Activated naive CD8-positive, alpha-beta T cell treated with anti-CD3 and anti-CD28 coated beads for 36 hours (primary cell): Measurements from ENCODE around the gene RARRES1. TPM values are rescaled to one million over a fixed set of nuclear protein-coding genes. Genes with fewer than 3 reads are reported as not detected.

Experiments used
- DNase-seq: peaks from one replicate; pipeline ENCODE4 v3.0.0; 2021
- H3K27ac Mint-ChIP-seq: one replicate; pipeline ENCODE4 v1.8.0; 2022; ENCODE audit warnings: mild to moderate bottlenecking, moderate library complexity, mixed read lengths
- H3K27me3 Mint-ChIP-seq: one replicate; pipeline ENCODE4 v1.8.0; 2022; ENCODE audit warnings: mild to moderate bottlenecking, mixed read lengths
- H3K36me3 Mint-ChIP-seq: one replicate; pipeline ENCODE4 v1.8.0; 2021; ENCODE audit warnings: mild to moderate bottlenecking, mixed read lengths
- H3K4me1 Mint-ChIP-seq: one replicate; pipeline ENCODE4 v1.8.0; 2021; ENCODE audit warnings: mixed read lengths
- H3K4me3 Mint-ChIP-seq: one replicate; pipeline ENCODE4 v1.8.0; 2022; ENCODE audit warnings: mild to moderate bottlenecking, moderate library complexity, mixed read lengths
- H3K9me3 Mint-ChIP-seq: one replicate; pipeline ENCODE4 v1.8.0; 2022; ENCODE audit warnings: mixed read lengths
- total RNA-seq, 2 experiments: library from RNA; stranded (reverse); gene quantifications; one replicate each; pipeline ENCODE4 v1.2.3, GENCODE V29; 2021

The RARRES1 gene
- total RNA-seq, 2 experiments from 2014 or later, result not detected

DNA sequence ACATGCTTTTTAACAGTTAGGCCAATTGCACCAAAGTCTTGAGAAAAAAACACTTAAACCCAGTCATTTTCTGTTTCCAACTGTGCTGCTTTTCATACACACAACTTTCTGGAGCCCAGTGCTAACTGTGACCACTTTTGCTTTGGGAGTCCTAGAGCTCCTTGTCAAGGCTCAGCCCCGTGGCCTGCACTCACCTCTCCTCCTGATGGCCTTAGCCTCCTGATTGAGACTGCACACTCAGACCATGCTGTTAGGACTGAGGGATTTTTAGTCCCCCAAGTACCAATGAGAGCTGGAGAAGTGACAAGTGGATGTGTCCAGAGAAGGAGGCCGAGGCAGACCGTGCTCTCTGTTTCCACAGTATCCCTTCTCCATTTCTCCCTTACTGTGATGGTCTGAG is 15.2 kb upstream of the RARRES1 start:
- H3K36me3 Mint-ChIP-seq, result peaks cover 10% of the 10 kb centered on the region
- no peaks in the 10 kb centered on the region for H3K27me3 Mint-ChIP-seq
- no peak overlapping the region for H3K27ac Mint-ChIP-seq
- H3K4me3 Mint-ChIP-seq, result no peak overlapping the region
- H3K9me3 Mint-ChIP-seq, result no peaks in the 10 kb centered on the region
- DNase-seq, result no peak
- H3K4me1 Mint-ChIP-seq, result peaks cover 4% of the 10 kb centered on the region

DNA sequence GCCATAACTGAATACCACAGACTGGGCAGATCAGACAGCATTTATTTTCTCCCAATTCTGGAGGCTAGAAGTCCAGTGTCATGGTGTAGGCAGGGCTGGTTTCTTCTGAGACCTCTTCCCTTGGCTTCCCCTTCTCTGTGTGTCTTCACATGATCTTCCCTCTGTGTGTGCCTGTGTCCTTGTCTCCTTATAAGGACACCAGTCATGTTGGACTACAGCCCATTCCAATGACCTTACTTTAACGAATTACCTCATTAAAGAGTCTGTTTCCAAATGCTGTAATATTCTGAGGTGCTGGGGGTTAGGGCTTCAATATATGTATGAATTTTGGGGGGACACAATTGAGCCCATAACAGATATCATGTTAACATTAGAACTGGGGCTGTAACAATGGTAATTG is 13.3 kb upstream of the RARRES1 start:
- H3K4me3 Mint-ChIP-seq, result no peak overlapping the region
- H3K9me3 Mint-ChIP-seq, result no peaks in the 10 kb centered on the region
- no peak overlapping the region for H3K27ac Mint-ChIP-seq
- H3K27me3 Mint-ChIP-seq, result no peaks in the 10 kb centered on the region
- H3K36me3 Mint-ChIP-seq, result peaks cover 12% of the 10 kb centered on the region
- no peak for DNase-seq
- peaks cover 16% of the 10 kb centered on the region for H3K4me1 Mint-ChIP-seq

DNA sequence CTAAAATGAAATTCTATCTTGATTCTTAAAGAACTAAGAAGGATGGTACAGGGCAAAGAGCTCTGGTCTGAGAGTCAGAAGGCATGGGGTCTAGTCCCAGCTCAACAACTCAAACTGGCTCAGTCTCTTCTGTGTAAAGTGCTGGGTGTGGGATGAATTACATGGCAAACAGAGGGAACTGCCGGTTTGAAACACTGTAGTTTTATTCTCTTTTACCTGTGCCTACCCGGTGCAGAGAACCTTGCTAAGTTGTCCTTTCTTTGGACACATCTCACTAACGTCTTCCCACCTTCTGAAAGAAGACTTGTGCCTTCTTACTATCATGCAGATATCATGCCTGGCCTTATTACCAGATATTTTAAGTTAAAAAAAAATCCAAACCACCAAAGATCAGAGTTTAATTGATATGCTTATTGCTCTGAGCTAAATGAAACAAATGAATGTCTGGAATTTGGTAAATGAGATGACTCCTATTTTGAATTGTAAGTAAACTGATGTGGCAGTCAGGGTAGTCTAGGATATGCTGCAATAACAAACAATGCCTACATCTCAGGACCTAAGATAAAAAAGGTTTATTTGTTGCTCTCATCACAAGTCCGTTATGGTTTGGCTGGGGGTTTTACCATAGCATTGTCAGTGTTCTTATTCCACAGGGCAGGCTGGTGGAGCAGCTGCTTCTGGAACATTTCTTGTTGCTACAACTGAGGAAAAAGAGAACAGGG is 12.5 kb upstream of the RARRES1 start:
- DNase-seq, result no peak
- no peak overlapping the region for H3K4me3 Mint-ChIP-seq
- no peaks in the 10 kb centered on the region for H3K27me3 Mint-ChIP-seq
- no peak overlapping the region for H3K27ac Mint-ChIP-seq
- no peaks in the 10 kb centered on the region for H3K9me3 Mint-ChIP-seq
- peaks cover 16% of the 10 kb centered on the region for H3K4me1 Mint-ChIP-seq
- H3K36me3 Mint-ChIP-seq, result peaks cover 12% of the 10 kb centered on the region

DNA sequence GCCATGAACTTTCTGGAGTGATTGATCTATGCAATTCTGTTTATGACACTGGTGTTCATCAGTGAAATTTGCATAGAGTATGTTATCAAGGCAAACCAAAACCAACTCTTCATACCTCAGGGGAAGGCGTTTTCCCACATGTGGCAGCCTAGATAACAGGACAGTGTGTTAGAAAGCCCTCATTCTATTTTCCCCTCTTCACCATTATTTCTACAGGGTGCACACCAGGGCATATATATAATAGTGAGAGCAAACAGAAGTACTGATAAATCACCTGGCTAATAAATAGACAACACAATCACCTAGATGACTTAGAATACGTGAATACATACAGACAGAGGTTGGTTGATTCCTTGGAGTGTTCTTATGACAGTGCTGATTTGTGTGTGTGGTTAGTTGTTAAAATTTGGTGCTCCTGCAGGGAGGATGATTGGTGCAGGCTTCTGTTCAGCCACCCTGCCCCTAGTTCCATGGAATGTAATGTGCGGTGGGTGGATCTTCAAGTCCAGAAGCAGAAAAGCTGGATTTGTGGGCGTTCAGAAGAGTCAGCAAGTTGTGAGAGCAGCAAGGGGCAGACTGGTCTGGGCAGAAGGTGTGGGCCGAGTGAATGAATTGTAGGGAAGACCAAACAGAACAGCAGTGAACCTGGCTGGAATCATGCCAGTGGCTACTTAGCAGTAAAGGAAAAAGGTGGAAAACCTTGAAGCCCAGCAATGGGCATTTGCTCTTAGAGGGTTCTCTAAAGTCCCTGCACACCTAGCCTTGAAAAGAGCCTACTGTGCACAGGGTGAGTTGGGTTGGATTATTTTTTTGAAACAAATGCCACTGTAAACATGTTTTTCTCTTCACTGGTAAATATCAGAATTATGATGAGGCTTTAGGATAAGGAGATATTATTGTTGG is 11.7 kb upstream of the RARRES1 start:
- Mint-ChIP-seq H3K9me3 (no peaks in the 10 kb centered on the region), H3K4me1 (peaks cover 16% of the 10 kb centered on the region), H3K4me3 (no peak overlapping the region), H3K27ac (peak overlapping the region; percentile 6), H3K27me3 (no peaks in the 10 kb centered on the region), H3K36me3 (peaks cover 10% of the 10 kb centered on the region)
- DNase-seq, result no peak

- peaks cover 16% of the 10 kb centered on the region for H3K4me1 Mint-ChIP-seq
- no peak overlapping the region for H3K4me3 Mint-ChIP-seq
- no peaks in the 10 kb centered on the region for H3K9me3 Mint-ChIP-seq
- no peak for DNase-seq
- H3K36me3 Mint-ChIP-seq, result peaks cover 9% of the 10 kb centered on the region
- no peaks in the 10 kb centered on the region for H3K27me3 Mint-ChIP-seq
- no peak overlapping the region for H3K27ac Mint-ChIP-seq
These were observed 10.8 kb upstream of the RARRES1 start for GRCh38 chr3:158742871-158743663.

GRCh38 chr3:158739661-158740060 is 7.4 kb upstream of the RARRES1 start:
- DNase-seq, result no peak
- peaks cover 13% of the 10 kb centered on the region for H3K36me3 Mint-ChIP-seq
- peaks cover 5% of the 10 kb centered on the region for H3K9me3 Mint-ChIP-seq
- no peak overlapping the region for H3K4me3 Mint-ChIP-seq
- no peak overlapping the region for H3K27ac Mint-ChIP-seq
- H3K4me1 Mint-ChIP-seq, result peaks cover 16% of the 10 kb centered on the region
- H3K27me3 Mint-ChIP-seq, result no peaks in the 10 kb centered on the region

DNA sequence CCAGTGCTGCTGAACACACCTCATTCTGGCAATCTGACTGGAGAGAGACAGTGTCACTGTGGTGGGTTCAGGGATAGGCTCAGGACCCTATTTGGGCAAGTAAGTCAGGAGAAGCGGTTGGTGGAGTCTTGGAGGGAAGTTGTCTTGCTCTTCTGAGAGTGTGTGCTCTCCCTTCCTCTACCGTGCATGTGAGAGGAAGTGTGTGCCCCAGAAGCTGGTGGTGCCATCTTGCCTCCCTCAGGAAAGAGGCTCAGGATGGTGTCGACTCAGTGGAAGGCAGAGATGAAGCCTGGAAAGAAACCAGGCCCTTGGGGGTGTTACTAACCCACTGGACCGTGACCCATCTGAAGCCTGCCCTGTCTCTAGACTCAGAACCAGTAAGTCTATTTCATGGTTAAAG is 6.8 kb upstream of the RARRES1 start:
- no peak overlapping the region for H3K4me3 Mint-ChIP-seq
- no peaks in the 10 kb centered on the region for H3K27me3 Mint-ChIP-seq
- no peak overlapping the region for H3K27ac Mint-ChIP-seq
- H3K9me3 Mint-ChIP-seq, result peaks cover 6% of the 10 kb centered on the region
- peaks cover 16% of the 10 kb centered on the region for H3K4me1 Mint-ChIP-seq
- no peak for DNase-seq
- H3K36me3 Mint-ChIP-seq, result peaks cover 14% of the 10 kb centered on the region

DNA sequence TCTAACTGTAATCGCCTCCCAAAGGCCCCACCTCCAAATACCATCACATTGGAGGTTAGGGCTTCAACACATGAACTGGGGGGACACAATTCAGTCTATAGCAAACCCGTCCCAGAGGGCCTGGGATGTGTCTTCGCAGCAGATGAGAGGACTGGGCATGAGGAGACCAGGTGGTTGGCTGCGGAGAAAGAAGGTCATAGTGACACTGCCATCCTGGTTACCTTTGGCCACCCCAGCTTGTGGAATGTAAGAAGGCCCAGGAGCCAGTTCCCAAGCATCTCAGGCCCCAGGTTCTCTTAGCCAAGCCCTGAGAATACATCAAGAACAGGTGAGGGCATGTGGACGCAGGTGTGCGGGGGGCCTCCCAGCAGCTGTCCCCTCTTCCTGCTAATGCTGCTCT is 6.4 kb upstream of the RARRES1 start:
- Mint-ChIP-seq H3K27me3 (no peaks in the 10 kb centered on the region), H3K36me3 (peaks cover 14% of the 10 kb centered on the region), H3K9me3 (peaks cover 6% of the 10 kb centered on the region), H3K4me3 (no peak overlapping the region), H3K27ac (no peak overlapping the region), H3K4me1 (peaks cover 16% of the 10 kb centered on the region)
- DNase-seq, result no peak

DNA sequence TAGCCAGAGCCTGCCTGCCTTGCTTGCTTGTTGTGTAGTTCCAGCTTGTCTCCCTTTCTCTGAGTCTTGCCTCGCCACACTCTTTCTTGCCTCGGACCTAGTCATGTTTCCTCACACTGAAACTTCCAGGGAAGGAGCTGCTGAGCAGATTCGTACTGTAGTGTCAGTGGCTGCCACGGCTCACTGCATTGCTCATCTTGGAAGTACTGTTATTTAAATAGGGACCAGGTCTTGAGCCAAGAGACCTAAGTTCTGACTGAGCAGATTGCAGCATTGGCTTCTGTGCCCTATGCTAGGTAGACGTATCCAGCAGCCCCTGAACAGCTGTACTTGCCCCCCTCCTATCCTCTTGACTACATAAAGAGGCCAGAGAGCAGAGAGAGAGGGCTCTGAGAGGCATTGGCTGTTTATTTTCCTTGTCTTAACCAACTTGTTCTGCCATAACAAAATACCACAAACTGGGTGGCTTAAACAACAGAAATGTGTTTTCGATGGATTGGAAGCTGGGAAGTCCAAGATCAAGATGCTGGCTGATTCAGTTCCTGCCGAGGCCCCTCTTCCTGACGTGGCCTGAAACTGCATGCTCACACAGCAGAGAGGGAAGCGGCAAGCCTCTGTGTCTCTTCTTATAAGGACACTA is 5.8 kb upstream of the RARRES1 start:
- no peaks in the 10 kb centered on the region for H3K27me3 Mint-ChIP-seq
- H3K36me3 Mint-ChIP-seq, result peaks cover 12% of the 10 kb centered on the region

DNA sequence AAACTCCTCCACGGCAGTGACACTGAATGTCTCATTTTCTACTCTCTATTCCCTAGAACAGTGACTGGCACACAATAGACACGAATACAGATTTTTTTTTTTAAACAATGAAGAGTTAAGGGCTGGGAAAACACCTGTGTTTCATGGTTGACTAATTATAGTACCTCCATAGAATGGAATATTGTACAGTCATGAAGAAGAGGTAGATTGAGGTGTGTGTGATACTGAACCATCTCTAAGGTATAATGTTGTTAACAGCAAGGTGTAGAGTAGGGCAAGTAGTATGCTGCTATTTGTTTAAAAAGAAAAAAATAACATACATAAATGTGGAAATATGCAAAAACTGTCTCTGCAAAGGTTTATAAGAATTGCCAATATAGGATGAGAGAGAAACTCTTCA is 5.2 kb upstream of the RARRES1 start:
- Mint-ChIP-seq H3K4me1 (peaks cover 12% of the 10 kb centered on the region), H3K9me3 (peaks cover 6% of the 10 kb centered on the region), H3K27ac (no peak overlapping the region), H3K36me3 (peaks cover 12% of the 10 kb centered on the region), H3K27me3 (no peaks in the 10 kb centered on the region), H3K4me3 (no peak overlapping the region)
- DNase-seq, result no peak

More for the DNA sequence above, 5.8 kb upstream of the RARRES1 start:
- DNase-seq, result no peak
- H3K4me3 Mint-ChIP-seq, result no peak overlapping the region
- no peak overlapping the region for H3K27ac Mint-ChIP-seq
- H3K9me3 Mint-ChIP-seq, result peaks cover 6% of the 10 kb centered on the region
- H3K4me1 Mint-ChIP-seq, result peaks cover 16% of the 10 kb centered on the region

DNA sequence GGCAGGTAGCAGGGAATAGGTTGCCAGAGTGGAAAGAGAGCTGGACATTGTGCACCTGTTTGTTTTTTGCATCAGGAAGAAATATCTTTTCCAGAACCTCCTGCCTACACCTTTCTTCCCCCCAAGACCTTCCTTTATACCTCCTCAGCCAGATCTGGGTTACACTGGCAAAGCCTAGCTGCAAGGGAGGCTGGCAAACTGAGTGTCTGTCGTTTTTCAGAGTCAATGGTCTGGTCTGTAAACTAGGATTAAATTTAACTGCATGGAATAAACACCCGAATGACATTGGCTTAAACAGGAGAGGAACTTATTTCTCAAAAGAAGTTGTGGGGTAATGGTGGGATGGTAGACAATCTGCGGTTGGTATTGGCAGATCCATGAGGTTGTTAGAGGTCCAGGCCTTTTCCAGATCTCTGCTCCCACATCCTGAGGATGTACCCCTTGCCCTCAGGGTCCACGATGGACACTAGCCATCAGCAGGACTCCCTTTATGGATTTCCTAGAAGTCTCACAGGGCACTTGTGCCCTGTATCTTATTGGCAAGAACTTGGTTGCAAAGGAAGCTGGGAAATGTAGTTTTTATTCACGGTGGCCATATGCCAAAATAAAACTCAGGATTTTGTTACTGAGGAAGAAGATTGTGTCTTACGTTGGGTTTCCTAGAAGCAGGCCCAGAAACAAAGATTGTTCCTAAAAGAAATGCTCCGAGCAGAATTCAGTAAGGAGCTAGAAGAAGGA is 3.2 kb upstream of the RARRES1 start:
- Mint-ChIP-seq H3K4me3 (no peak overlapping the region), H3K27ac (no peak overlapping the region), H3K36me3 (peaks cover 10% of the 10 kb centered on the region), H3K9me3 (peaks cover 6% of the 10 kb centered on the region), H3K4me1 (peaks cover 4% of the 10 kb centered on the region), H3K27me3 (peaks cover 4% of the 10 kb centered on the region)
- DNase-seq, result no peak

DNA sequence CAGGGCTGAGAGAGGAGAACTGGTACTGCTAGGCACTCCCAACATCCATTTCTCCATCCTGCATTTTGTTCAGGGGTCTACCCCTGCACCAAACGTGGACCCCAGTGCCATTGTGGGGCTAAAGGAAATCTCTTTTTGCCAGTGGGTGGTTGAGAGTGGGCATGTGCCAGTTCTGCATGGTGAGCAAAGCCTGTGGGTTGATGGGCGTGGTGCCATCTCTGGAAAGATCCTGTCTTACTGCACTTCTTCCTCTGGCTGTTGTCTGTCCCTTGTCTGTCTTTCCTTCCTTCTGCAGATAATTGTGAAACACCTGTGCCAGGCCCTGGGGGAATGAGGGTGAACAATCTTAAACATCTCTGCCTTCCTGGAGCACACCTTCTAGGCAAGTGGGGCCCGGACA is 1.4 kb upstream of the RARRES1 start:
- peaks cover 11% of the 10 kb centered on the region for H3K36me3 Mint-ChIP-seq
- DNase-seq, result no peak
- peaks cover 6% of the 10 kb centered on the region for H3K9me3 Mint-ChIP-seq
- peaks cover 4% of the 10 kb centered on the region for H3K27me3 Mint-ChIP-seq
- H3K27ac Mint-ChIP-seq, result no peak overlapping the region
- peaks cover 4% of the 10 kb centered on the region for H3K4me1 Mint-ChIP-seq
- H3K4me3 Mint-ChIP-seq, result no peak overlapping the region

- H3K4me3 Mint-ChIP-seq, result no peak overlapping the region
- peaks cover 4% of the 10 kb centered on the region for H3K27me3 Mint-ChIP-seq
These were observed 571 bp upstream of the RARRES1 start for GRCh38 chr3:158732856-158733200.

GRCh38 chr3:158731486-158731885 is 771 bp downstream of the RARRES1 start:
- peaks cover 11% of the 10 kb centered on the region for H3K36me3 Mint-ChIP-seq
- peak overlapping the region; percentile 22 for H3K4me3 Mint-ChIP-seq
- no peak overlapping the region for H3K27ac Mint-ChIP-seq
- H3K9me3 Mint-ChIP-seq, result peaks cover 6% of the 10 kb centered on the region
- DNase-seq, result no peak
- peaks cover 11% of the 10 kb centered on the region for H3K4me1 Mint-ChIP-seq
- peaks cover 4% of the 10 kb centered on the region for H3K27me3 Mint-ChIP-seq

More at GRCh38 chr3:158732856-158733200, 571 bp upstream of the RARRES1 start:
- Mint-ChIP-seq H3K9me3 (peaks cover 6% of the 10 kb centered on the region), H3K4me1 (peaks cover 8% of the 10 kb centered on the region), H3K27ac (no peak overlapping the region), H3K36me3 (peaks cover 11% of the 10 kb centered on the region)
- no peak for DNase-seq
